ENCODE measurements around the gene KIRREL3.
A peak's percentile ranks its signal among the peaks of the same experiment; 100 is the strongest.

The KIRREL3 gene

DNA sequence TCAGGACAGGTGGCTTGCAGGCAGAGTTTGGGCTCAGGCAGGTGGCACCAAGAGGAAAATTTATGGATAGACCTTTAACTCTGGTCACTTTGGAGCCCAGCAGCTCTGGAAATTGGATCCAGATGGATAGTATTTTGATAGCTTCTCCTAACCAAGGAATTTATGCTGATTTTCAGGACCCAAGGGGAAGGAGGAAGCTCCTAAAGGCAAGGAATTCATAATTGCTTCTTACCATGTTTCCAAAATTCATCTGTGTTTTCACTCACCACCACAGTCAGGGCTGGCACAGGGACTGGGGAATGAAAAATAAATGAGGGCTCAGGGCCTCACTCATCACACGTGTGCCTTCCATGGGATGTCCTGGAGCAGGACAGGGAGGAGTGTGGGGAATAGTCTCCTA is 327.3 kb downstream of the KIRREL3 start:
- no peak overlapping the region for H3K4me3 ChIP-seq (ENCODE audit: low read length)
- no peak for DNase-seq (ENCODE audit: low read depth)
- TF ChIP-seq, protein P1, sequence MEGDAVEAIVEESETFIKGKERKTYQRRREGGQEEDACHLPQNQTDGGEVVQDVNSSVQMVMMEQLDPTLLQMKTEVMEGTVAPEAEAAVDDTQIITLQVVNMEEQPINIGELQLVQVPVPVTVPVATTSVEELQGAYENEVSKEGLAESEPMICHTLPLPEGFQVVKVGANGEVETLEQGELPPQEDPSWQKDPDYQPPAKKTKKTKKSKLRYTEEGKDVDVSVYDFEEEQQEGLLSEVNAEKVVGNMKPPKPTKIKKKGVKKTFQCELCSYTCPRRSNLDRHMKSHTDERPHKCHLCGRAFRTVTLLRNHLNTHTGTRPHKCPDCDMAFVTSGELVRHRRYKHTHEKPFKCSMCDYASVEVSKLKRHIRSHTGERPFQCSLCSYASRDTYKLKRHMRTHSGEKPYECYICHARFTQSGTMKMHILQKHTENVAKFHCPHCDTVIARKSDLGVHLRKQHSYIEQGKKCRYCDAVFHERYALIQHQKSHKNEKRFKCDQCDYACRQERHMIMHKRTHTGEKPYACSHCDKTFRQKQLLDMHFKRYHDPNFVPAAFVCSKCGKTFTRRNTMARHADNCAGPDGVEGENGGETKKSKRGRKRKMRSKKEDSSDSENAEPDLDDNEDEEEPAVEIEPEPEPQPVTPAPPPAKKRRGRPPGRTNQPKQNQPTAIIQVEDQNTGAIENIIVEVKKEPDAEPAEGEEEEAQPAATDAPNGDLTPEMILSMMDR (IDR thresholded peaks at IDR 0.05; ENCODE audit: insufficient read depth, low read depth, low read length, missing control alignments) = no peak

DNA sequence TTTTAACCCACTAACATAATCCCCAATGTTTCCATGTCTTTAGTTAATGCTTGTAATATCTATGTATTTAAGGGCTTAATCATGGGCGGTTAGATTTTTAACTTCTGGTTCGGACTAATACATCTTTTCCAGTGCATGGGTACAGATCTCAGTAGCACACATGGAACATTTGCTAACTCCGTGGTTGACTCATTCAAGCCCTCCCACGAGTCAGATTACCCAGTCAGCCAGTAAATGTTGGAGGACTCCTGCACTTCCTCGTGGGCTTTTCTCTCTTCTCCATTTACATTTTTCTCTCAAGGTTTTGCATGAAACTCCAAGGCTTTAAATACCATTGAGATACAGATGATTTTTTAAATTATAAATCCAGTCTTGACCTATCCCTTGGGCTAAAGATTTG is 331.2 kb downstream of the KIRREL3 start:
- TF ChIP-seq, protein P1 (IDR thresholded peaks at IDR 0.05; ENCODE audit: insufficient read depth, low read depth, low read length, missing control alignments) = no peak
- H3K4me3 ChIP-seq (ENCODE audit: low read length) = no peak overlapping the region
- no peak for DNase-seq (ENCODE audit: low read depth)

DNA sequence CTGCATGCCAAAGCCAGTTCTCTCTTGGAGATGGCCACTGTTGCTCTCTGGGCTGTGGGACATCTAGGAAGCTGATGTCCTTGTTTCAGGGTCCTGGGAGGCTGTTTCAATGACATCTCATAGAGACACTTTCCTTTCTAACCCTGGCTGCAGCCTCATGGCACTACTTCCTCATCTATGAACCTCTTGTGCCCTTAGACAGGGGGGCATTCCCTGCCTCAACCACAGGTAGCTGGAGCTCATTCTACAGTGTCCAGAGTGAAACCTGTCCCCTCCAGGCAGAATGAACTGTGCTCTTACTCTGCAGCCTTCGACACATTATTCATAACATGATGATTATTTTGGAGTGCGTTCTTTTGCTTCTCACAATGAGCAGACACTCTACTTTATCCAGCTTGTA is 335.9 kb downstream of the KIRREL3 start:
- no peak for DNase-seq (ENCODE audit: low read depth)
- no peak overlapping the region for H3K4me3 ChIP-seq (ENCODE audit: low read length)
- TF ChIP-seq, protein P1 (IDR thresholded peaks at IDR 0.05; ENCODE audit: insufficient read depth, low read depth, low read length, missing control alignments) = no peak

DNA sequence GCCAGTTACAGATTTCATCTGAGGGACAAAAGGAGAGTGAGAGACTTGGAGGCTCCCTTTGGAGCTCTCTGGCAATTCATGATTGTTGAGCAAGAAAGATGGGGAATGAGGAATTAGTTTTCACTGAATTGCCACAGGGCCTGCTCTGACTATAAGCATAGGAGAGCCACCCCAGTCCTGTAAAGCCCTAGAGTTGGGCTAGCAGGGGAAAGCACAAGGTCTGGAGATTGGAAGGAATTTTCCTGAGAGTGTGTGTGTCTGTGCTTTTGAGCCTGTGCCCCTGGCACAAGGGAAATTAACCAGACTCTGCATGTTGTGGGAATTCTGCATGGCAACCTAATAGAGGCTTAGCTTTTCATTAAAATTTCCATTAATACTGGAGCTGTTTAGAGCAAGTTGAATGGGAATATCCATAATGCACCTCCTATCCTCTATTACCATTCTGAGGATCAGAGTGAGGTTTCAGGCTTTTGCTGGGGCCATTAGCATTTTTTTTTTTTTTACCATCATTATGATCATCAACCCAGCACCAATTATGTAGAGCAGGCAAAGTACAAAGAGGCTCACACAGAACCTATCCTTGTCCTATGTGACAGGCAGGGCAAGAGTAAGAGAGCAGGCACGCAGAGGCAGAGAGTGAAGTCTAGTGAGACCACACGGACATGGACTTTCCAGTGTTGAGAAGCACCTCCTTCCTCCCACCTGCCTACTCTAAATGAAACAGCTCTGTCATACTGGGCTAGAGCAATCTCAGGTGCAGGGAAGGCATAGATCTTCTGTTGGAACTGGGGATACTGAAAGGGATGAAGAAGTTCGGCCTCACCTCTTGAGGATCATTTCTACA is 336.6 kb downstream of the KIRREL3 start:
- TF ChIP-seq, protein P1 (IDR thresholded peaks at IDR 0.05; ENCODE audit: insufficient read depth, low read depth, low read length, missing control alignments) = no peak
- H3K4me3 ChIP-seq (ENCODE audit: low read length) = no peak overlapping the region
- DNase-seq (ENCODE audit: low read depth) = no peak

DNA sequence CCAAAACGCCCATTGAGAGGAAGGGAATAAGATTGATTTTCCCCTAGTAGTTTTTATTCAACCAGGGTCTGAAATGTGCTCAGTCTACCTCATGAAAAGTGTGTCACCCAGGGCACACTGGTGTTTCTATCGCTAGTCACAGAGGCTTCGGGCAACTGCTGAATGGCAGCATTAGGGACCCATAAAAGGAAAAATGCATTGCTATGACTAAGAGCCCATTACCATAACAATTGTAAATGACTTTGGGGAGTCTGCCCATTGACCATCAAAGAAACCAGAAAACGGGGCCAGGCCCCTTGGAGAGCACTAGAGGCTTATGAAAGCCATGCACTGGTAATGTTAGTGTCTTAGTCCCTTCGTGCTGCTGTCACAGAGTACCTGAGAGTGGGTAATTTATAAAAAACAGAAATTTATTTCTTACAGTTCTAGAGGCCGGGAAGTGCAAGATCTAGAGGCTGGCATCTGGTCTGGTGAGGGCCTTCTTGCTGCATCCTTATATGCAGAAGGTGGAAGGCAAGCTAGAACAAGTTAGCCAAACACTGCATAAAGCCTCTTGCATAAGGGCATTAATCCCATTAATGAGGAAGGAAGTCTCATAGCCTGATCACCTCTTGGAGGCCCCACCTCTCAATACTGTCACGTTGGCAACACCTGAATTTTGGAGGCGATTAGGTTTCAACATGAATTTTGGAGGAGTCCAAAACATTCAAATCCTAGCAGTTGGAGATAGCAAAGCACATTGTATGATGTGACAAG is 338.4 kb downstream of the KIRREL3 start:
- TF ChIP-seq, protein P1 (IDR thresholded peaks at IDR 0.05; ENCODE audit: insufficient read depth, low read depth, low read length, missing control alignments) = no peak

DNA sequence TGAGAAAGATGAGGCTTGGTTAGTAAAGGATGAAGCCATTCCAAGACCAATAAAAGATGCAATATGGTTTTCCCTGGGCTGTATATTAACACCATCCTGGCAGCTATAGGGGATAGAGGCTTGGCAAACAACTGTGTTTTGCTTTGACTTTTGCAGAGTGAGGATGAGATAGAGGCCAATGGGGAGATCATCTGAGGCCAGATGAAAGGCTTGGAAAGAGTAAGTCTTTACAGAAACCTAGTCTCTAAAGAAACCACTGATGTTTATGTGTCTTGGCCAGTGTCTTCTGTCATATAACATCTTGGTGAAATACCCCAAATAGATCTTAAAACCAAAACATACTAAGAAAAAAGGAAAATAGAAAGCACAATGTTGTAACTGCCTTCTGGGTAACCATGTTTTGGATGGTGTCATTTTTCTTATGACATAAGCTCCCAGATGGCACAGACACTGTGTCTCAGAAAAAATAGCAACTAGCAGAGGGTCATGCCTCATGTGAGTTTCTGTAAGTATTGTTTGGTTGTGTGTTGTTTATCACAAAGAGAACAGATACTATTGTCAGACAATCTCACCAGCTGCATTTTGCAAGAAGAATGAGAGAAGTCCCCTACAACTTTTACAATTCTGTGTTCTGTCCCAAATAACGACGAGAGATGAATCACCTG is 339.7 kb downstream of the KIRREL3 start:
- TF ChIP-seq, protein P1 (IDR thresholded peaks at IDR 0.05; ENCODE audit: insufficient read depth, low read depth, low read length, missing control alignments) = no peak
- H3K4me3 ChIP-seq (ENCODE audit: low read length) = no peak overlapping the region
- DNase-seq (ENCODE audit: low read depth) = no peak

More for the DNA sequence above, 338.4 kb downstream of the KIRREL3 start:
- no peak overlapping the region for H3K4me3 ChIP-seq (ENCODE audit: low read length)
- DNase-seq (ENCODE audit: low read depth) = peak; percentile 23

Data from epithelial cell of esophagus (primary cell).